Neutrophil (primary cell): Measurements from ENCODE around the gene NBAS.

ENCODE experiments used
- H3K27ac ChIP-seq: fragments of 200-600 bp; sonication (generic); 2 replicates; pipeline ENCODE4 v1.5.1; 2016; ENCODE audit warnings: mild to moderate bottlenecking, moderate library complexity
- H3K27me3 ChIP-seq: fragments of 200-600 bp; sonication (generic); 2 replicates; pipeline ENCODE4 v1.6.0; 2016; ENCODE audit warnings: mild to moderate bottlenecking
- H3K36me3 ChIP-seq: fragments of 200-600 bp; sonication (generic); 2 replicates; pipeline ENCODE4 v1.5.1; 2017
- H3K4me1 ChIP-seq, 2 experiments: fragments of 200-600 bp in 1 of 2; sonication (generic) in 1 of 2; 1 replicate in 1 of 2; 2 replicates in 1 of 2; pipeline versions ENCODE4 v1.5.1 to v1.6.1; 2013 to 2016; ENCODE audit warnings: low read depth in 1 of 2, low read length in 1 of 2, mild to moderate bottlenecking in 1 of 2, moderate library complexity in 1 of 2; ENCODE audit not compliant: control insufficient read depth in 1 of 2, insufficient read depth in 1 of 2
- H3K4me3 ChIP-seq, 2 experiments: fragments of 200-600 bp in 1 of 2; sonication (generic) in 1 of 2; 1 replicate in 1 of 2; 2 replicates in 1 of 2; pipeline ENCODE4 v1.5.1; 2013 to 2016; ENCODE audit warnings: low read depth in 1 of 2, low read length in 1 of 2, mild to moderate bottlenecking in 1 of 2, moderate library complexity in 1 of 2
- H3K9me3 ChIP-seq: fragments of 200-600 bp; sonication (generic); 2 replicates; pipeline ENCODE4 v1.5.1; 2016
- TF ChIP-seq, protein P1 (sequence below): fragments of 200-600 bp; sonication (generic); IDR thresholded peaks from 2 replicates; pipeline ENCODE4 v1.5.1; 2016; ENCODE audit warnings: antibody characterized with exemption

NBAS gene

DNA sequence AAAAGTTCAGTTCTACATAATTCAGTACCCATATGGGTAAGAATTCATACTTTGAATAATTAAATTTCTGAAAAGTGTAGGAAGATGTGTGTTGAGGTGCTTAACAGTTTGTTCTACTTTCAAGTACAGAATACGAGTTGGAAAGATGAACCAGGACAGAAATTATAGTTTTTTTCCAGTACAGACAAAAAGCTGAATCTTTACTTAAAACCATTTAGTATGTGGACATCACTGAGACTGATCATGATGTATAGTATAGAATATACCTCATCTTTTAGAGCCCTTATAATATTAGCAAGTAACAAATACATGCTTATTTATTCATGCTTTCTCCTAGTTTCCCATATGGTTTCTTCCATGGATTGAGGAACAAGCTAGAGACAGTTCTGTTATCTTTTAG is 40.5 kb upstream of the NBAS start:
- Histone ChIP-seq H3K27me3 (no peaks in the 10 kb centered on the region), H3K4me3 (no peak overlapping the region), H3K36me3 (peaks cover 96% of the 10 kb centered on the region), H3K27ac (no peak overlapping the region), H3K4me1 (no peaks in the 10 kb centered on the region), H3K9me3 (no peaks in the 10 kb centered on the region)
- TF ChIP-seq, protein P1, sequence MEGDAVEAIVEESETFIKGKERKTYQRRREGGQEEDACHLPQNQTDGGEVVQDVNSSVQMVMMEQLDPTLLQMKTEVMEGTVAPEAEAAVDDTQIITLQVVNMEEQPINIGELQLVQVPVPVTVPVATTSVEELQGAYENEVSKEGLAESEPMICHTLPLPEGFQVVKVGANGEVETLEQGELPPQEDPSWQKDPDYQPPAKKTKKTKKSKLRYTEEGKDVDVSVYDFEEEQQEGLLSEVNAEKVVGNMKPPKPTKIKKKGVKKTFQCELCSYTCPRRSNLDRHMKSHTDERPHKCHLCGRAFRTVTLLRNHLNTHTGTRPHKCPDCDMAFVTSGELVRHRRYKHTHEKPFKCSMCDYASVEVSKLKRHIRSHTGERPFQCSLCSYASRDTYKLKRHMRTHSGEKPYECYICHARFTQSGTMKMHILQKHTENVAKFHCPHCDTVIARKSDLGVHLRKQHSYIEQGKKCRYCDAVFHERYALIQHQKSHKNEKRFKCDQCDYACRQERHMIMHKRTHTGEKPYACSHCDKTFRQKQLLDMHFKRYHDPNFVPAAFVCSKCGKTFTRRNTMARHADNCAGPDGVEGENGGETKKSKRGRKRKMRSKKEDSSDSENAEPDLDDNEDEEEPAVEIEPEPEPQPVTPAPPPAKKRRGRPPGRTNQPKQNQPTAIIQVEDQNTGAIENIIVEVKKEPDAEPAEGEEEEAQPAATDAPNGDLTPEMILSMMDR, result no peak

DNA sequence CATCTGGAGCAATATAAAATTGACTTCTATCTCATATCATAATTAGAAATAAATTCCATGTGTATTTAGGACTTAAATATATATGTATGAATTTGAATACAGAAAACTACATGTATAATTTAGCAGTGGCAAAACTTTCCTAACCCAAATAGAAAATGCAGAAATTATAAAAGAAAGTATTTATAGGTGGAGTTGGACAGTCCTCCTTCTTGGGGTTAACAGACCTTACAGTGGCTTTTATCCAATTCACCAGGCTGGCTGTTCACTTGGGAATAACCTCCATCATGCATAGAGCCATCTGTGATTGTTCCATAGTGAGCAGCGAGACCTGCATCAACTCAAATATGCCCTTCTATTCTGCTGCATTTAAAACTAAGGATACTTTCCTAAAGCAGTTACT is 38.9 kb upstream of the NBAS start:
- no peaks in the 10 kb centered on the region for H3K9me3 ChIP-seq
- no peak overlapping the region for H3K4me3 ChIP-seq
- TF ChIP-seq, protein P1, result no peak
- H3K4me1 ChIP-seq, result no peaks in the 10 kb centered on the region
- no peaks in the 10 kb centered on the region for H3K27me3 ChIP-seq
- no peak overlapping the region for H3K27ac ChIP-seq
- H3K36me3 ChIP-seq, result peaks cover 94% of the 10 kb centered on the region

DNA sequence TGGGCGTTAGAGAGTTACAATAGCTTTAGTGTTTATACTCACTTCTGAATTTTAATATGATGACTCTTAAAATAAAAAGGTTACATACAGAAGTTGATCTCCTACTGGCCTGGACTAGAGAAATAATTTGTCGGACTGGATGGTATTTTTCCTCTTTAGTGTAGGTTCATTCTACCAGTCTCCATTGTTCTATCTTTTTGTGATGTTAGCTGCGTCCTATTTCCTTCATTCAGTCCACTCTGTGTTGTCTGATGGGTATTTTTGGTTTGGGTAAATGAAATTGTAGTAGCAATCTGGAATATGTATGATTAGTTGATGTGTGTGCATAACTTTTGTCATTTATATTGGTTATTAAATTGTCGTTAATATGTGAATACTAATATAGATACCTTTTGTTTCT is 35.8 kb upstream of the NBAS start:
- H3K9me3 ChIP-seq, result no peaks in the 10 kb centered on the region
- H3K4me1 ChIP-seq, result peaks cover 7 to 11% of the 10 kb centered on the region in 2 experiments
- H3K4me3 ChIP-seq, result no peak overlapping the region
- no peaks in the 10 kb centered on the region for H3K27me3 ChIP-seq
- peaks cover 64% of the 10 kb centered on the region for H3K36me3 ChIP-seq
- H3K27ac ChIP-seq, result no peak overlapping the region
- TF ChIP-seq, protein P1, result no peak

DNA sequence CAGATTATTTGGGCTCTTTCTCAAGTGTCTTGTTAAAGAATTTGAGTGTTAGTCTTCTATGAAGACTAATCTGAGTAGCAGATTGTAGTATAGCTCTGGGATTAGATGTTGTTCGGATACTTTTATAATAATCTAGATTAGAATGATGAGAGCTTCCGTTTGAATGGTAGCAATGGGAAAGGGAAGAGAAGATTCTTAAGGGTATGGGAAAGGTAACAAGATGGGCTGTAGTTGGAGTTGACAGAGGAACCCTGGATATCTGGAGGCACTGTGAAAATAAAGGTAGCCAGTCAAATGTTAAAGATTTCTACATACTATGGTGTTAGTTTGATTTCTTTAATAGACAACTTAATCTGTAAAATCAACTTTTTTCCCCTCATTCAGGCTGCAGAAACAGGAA is 35.2 kb upstream of the NBAS start:
- Histone ChIP-seq H3K4me3 (no peak overlapping the region), H3K4me1 (peaks cover 9 to 15% of the 10 kb centered on the region in 2 experiments), H3K27me3 (no peaks in the 10 kb centered on the region), H3K9me3 (no peaks in the 10 kb centered on the region), H3K36me3 (peaks cover 57% of the 10 kb centered on the region), H3K27ac (no peak overlapping the region)
- TF ChIP-seq, protein P1, result no peak

DNA sequence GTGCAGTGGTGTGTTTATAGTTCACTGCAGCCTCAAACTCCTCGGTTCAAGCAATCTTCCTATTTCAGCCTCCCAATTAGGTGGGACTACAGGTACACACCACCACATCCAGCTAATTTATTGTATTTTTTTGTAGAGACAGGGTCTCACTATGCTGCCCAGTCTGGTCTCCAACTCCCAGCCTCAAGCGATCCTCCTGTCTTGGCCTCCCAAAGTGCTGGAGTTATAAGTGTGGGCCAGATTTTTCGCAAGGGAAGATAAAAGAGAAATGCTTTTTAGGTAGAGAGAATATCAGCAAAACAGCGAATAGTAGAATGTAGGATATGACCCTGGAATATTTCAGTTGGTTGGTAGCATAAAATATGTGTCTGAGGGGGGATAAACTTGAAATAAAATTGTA is 34.8 kb upstream of the NBAS start:
- peaks cover 11 to 19% of the 10 kb centered on the region in 2 experiments for H3K4me1 ChIP-seq
- peaks cover 53% of the 10 kb centered on the region for H3K36me3 ChIP-seq
- TF ChIP-seq, protein P1, result no peak
- H3K27me3 ChIP-seq, result no peaks in the 10 kb centered on the region
- H3K4me3 ChIP-seq, result no peak overlapping the region
- no peaks in the 10 kb centered on the region for H3K9me3 ChIP-seq
- no peak overlapping the region for H3K27ac ChIP-seq

DNA sequence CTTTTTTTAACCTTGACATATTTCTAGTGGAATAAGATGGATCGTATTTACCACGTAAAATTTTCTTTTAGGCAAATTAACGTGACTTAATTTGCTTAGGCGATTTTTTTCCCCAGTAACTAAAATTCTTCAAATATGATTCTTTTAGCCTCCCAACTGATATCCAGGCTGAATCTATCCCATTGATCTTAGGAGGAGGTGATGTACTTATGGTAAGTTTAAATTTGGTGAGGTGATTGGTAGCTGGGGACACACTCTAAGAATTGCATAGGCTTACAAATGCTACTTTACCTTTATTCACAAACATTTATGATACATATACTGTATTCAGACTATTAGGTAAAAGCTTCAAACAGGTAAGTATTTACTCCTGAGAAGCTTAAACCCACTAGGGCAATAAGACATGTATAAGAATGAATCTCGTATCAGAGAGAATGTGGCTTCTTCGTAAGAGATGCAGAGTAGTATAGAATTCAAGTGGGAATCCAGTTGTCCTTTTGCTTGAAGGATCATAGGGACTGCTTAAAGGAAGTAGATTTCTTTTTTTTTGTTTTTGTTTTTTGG is 34.3 kb upstream of the NBAS start:
- Histone ChIP-seq H3K4me1 (peaks cover 11 to 20% of the 10 kb centered on the region in 2 experiments), H3K36me3 (peaks cover 49% of the 10 kb centered on the region)

More for the DNA sequence above, 34.3 kb upstream of the NBAS start:
- Histone ChIP-seq H3K27ac (no peak overlapping the region), H3K4me3 (no peak overlapping the region), H3K9me3 (no peaks in the 10 kb centered on the region), H3K27me3 (no peaks in the 10 kb centered on the region)
- TF ChIP-seq, protein P1, result no peak
